ENCODE measurements around the gene CDKL2. TPM values are rescaled to one million over a fixed set of nuclear protein-coding genes. Genes with fewer than 3 reads are reported as not detected.

Gene CDKL2
- total and polyA plus RNA-seq, 9 of the 15 experiments (the other 6 are each of a cell fraction or from before 2014, with no cell fraction given) = 0.01 to 0.16 TPM; not detected in 7

GRCh38 chr4:75673027-75673958 is 43.0 kb upstream of the CDKL2 start, which contains the start of gene G3BP2 (continued):
- no peak for TF ChIP-seq ZC3H4 (CRISPR knock-in tag; IDR thresholded peaks at IDR 0.05; ENCODE audit: borderline replicate concordance)
- TF ChIP-seq CHD1 (IDR thresholded peaks at IDR 0.05; ENCODE audit: low read length) = peak; percentile 93
- TF ChIP-seq NONO (IDR thresholded peaks at IDR 0.05; ENCODE audit: low read depth in 2 of 2, low read length in 1 of 2) = no peak
- TF ChIP-seq MYNN (IDR thresholded peaks at IDR 0.05) = peak; percentile 95
- no peak for TF ChIP-seq MYNN (CRISPR knock-in tag; IDR thresholded peaks at IDR 0.05)
- peak; percentile 39; the same call in 1 of the 2 replicates for TF ChIP-seq FOXP1 (CRISPR knock-in tag; IDR thresholded peaks at IDR 0.05)
- TF ChIP-seq MLLT1 (IDR thresholded peaks at IDR 0.05) = peak; percentile 35 to 82; a peak in 2 of 4 replicates
- TF ChIP-seq ZNF212 (CRISPR knock-in tag; IDR thresholded peaks at IDR 0.05) = no peak
- TF ChIP-seq ZNF263 (CRISPR knock-in tag; IDR thresholded peaks at IDR 0.05; ENCODE audit: borderline replicate concordance) = no peak
- TF ChIP-seq ARID2 (IDR thresholded peaks at IDR 0.05) = 0 out of 2 replicates have a peak, but pooled peaks have one; percentile 46
- peak; percentile 96 for TF ChIP-seq POLR2G (IDR thresholded peaks at IDR 0.05; ENCODE audit: low read depth, low read length)
- TF ChIP-seq MED1 (CRISPR knock-in tag; IDR thresholded peaks at IDR 0.05; ENCODE audit: borderline replicate concordance) = no peak
- no peak for TF ChIP-seq CEBPZ (IDR thresholded peaks at IDR 0.05; ENCODE audit: borderline replicate concordance, low read depth, low read length)
- TF ChIP-seq PHF20 (IDR thresholded peaks at IDR 0.05; ENCODE audit: partially characterized antibody) = peak; percentile 61
- TF ChIP-seq SMARCA5 (IDR thresholded peaks at IDR 0.05) = peak; percentile 67; the same call in 1 of the 2 replicates
- TF ChIP-seq HBP1 (CRISPR knock-in tag; IDR thresholded peaks at IDR 0.05) = 0 out of 2 replicates have a peak, but pooled peaks have one; percentile 2
- TF ChIP-seq SAP30 (IDR thresholded peaks at IDR 0.05; ENCODE audit: borderline replicate concordance, insufficient read depth, low read depth, low read length, poor library complexity, severe bottlenecking) = peak; percentile 87

Data from K562 (cell line).